Activated naive CD8-positive, alpha-beta T cell treated with anti-CD3 and anti-CD28 coated beads, Interleukin-2, amount 50 U/mL, for 24 hours (primary cell): ENCODE measurements around the gene FOSL2.

Experiments
- ATAC-seq: fragments of 150-1000 bp; cut with Tn5 transposase; one replicate; pipeline ENCODE4 v1.10.0; 2021
- DNase-seq: peaks from one replicate; pipeline ENCODE4 v3.0.0; 2021
- H3K27ac Mint-ChIP-seq: one replicate; pipeline ENCODE4 v1.8.0; 2021; ENCODE audit warnings: mild to moderate bottlenecking, mixed read lengths
- H3K27me3 Mint-ChIP-seq: one replicate; pipeline ENCODE4 v1.8.0; 2021; ENCODE audit warnings: mixed read lengths
- H3K36me3 Mint-ChIP-seq: one replicate; pipeline ENCODE4 v1.8.0; 2021; ENCODE audit warnings: low read depth, mixed read lengths
- H3K4me1 Mint-ChIP-seq: one replicate; pipeline ENCODE4 v1.8.0; 2021; ENCODE audit warnings: mixed read lengths
- H3K4me3 Mint-ChIP-seq: one replicate; pipeline ENCODE4 v1.8.0; 2021; ENCODE audit warnings: mild to moderate bottlenecking, moderate library complexity, mixed read lengths
- H3K9me3 Mint-ChIP-seq: one replicate; pipeline ENCODE4 v1.8.0; 2021; ENCODE audit warnings: mixed read lengths

FOSL2 gene

GRCh38 chr2:28442328-28442727 is 49.7 kb downstream of the FOSL2 start:
- ATAC-seq = no peak
- Mint-ChIP-seq H3K27ac (no peak overlapping the region), H3K9me3 (no peaks in the 10 kb centered on the region), H3K4me3 (no peak overlapping the region), H3K36me3 (no peaks in the 10 kb centered on the region), H3K27me3 (no peaks in the 10 kb centered on the region), H3K4me1 (peaks cover 58% of the 10 kb centered on the region)
- DNase-seq = no peak

GRCh38 chr2:28444956-28445355 is 52.3 kb downstream of the FOSL2 start:
- H3K4me3 Mint-ChIP-seq = no peak overlapping the region
- ATAC-seq (no peak), DNase-seq (no peak)
- H3K27me3 Mint-ChIP-seq = no peaks in the 10 kb centered on the region
- no peak overlapping the region for H3K27ac Mint-ChIP-seq
- no peaks in the 10 kb centered on the region for H3K36me3 Mint-ChIP-seq
- peaks cover 71% of the 10 kb centered on the region for H3K4me1 Mint-ChIP-seq
- H3K9me3 Mint-ChIP-seq = no peaks in the 10 kb centered on the region

- no peaks in the 10 kb centered on the region for H3K36me3 Mint-ChIP-seq
- peak overlapping the region; percentile 43 for H3K4me3 Mint-ChIP-seq
- ATAC-seq = peak; percentile 84
- H3K27ac Mint-ChIP-seq = peak overlapping the region; percentile 70
- peaks cover 78% of the 10 kb centered on the region for H3K4me1 Mint-ChIP-seq
- H3K9me3 Mint-ChIP-seq = no peaks in the 10 kb centered on the region
- DNase-seq = peak; percentile 59
- H3K27me3 Mint-ChIP-seq = no peaks in the 10 kb centered on the region
These were observed 53.0 kb downstream of the FOSL2 start for GRCh38 chr2:28445448-28446258.

- H3K36me3 Mint-ChIP-seq = no peaks in the 10 kb centered on the region
- peak overlapping the region; percentile 70 for H3K27ac Mint-ChIP-seq
- no peak for DNase-seq
- peaks cover 85% of the 10 kb centered on the region for H3K4me1 Mint-ChIP-seq
- no peak overlapping the region for H3K4me3 Mint-ChIP-seq
- no peaks in the 10 kb centered on the region for H3K9me3 Mint-ChIP-seq
- ATAC-seq = no peak
- H3K27me3 Mint-ChIP-seq = no peaks in the 10 kb centered on the region
These were observed 53.9 kb downstream of the FOSL2 start for GRCh38 chr2:28446531-28446930.

GRCh38 chr2:28447086-28447485 is 54.4 kb downstream of the FOSL2 start:
- no peak for ATAC-seq
- H3K9me3 Mint-ChIP-seq = no peaks in the 10 kb centered on the region
- no peak for DNase-seq
- peaks cover 80% of the 10 kb centered on the region for H3K4me1 Mint-ChIP-seq
- H3K4me3 Mint-ChIP-seq = no peak overlapping the region
- H3K36me3 Mint-ChIP-seq = no peaks in the 10 kb centered on the region
- no peaks in the 10 kb centered on the region for H3K27me3 Mint-ChIP-seq
- peak overlapping the region; percentile 35 for H3K27ac Mint-ChIP-seq

GRCh38 chr2:28447943-28448792 is 55.5 kb downstream of the FOSL2 start:
- Mint-ChIP-seq H3K27me3 (no peaks in the 10 kb centered on the region), H3K36me3 (no peaks in the 10 kb centered on the region), H3K4me3 (no peak overlapping the region), H3K27ac (peak overlapping the region; percentile 80), H3K4me1 (peaks cover 78% of the 10 kb centered on the region), H3K9me3 (no peaks in the 10 kb centered on the region)
- ATAC-seq (no peak), DNase-seq (no peak)

GRCh38 chr2:28448793-28449100 is 56.1 kb downstream of the FOSL2 start:
- no peaks in the 10 kb centered on the region for H3K36me3 Mint-ChIP-seq
- no peaks in the 10 kb centered on the region for H3K27me3 Mint-ChIP-seq
- ATAC-seq = no peak
- peak overlapping the region; percentile 17 for H3K4me3 Mint-ChIP-seq
- H3K9me3 Mint-ChIP-seq = no peaks in the 10 kb centered on the region
- DNase-seq = no peak
- peaks cover 76% of the 10 kb centered on the region for H3K4me1 Mint-ChIP-seq
- peak overlapping the region; percentile 80 for H3K27ac Mint-ChIP-seq

GRCh38 chr2:28449126-28449487 is 56.4 kb downstream of the FOSL2 start:
- Mint-ChIP-seq H3K27ac (peak overlapping the region; percentile 91), H3K4me1 (peaks cover 76% of the 10 kb centered on the region), H3K27me3 (no peaks in the 10 kb centered on the region), H3K4me3 (peak overlapping the region; percentile 32), H3K36me3 (no peaks in the 10 kb centered on the region), H3K9me3 (no peaks in the 10 kb centered on the region)
- ATAC-seq (no peak), DNase-seq (no peak)

GRCh38 chr2:28449488-28450395 is 57.1 kb downstream of the FOSL2 start:
- Mint-ChIP-seq H3K27me3 (no peaks in the 10 kb centered on the region), H3K4me3 (peak overlapping the region; percentile 32), H3K4me1 (peaks cover 71% of the 10 kb centered on the region), H3K9me3 (no peaks in the 10 kb centered on the region), H3K27ac (peak overlapping the region; percentile 91), H3K36me3 (no peaks in the 10 kb centered on the region)
- DNase-seq (peak; percentile 84), ATAC-seq (peak; percentile 73)

- Mint-ChIP-seq H3K9me3 (no peaks in the 10 kb centered on the region), H3K27me3 (no peaks in the 10 kb centered on the region)
These were observed 58.4 kb downstream of the FOSL2 start for GRCh38 chr2:28450901-28451565.

GRCh38 chr2:28451793-28452533 is 59.3 kb downstream of the FOSL2 start:
- ATAC-seq = peak; percentile 0
- no peak for DNase-seq
- Mint-ChIP-seq H3K36me3 (no peaks in the 10 kb centered on the region), H3K27me3 (no peaks in the 10 kb centered on the region), H3K4me3 (no peak overlapping the region), H3K4me1 (peaks cover 49% of the 10 kb centered on the region), H3K27ac (no peak overlapping the region), H3K9me3 (no peaks in the 10 kb centered on the region)

More at GRCh38 chr2:28450901-28451565, 58.4 kb downstream of the FOSL2 start:
- H3K4me1 Mint-ChIP-seq = peaks cover 58% of the 10 kb centered on the region
- H3K4me3 Mint-ChIP-seq = no peak overlapping the region
- no peak for ATAC-seq
- no peaks in the 10 kb centered on the region for H3K36me3 Mint-ChIP-seq
- DNase-seq = no peak
- no peak overlapping the region for H3K27ac Mint-ChIP-seq

- H3K27me3 Mint-ChIP-seq = no peaks in the 10 kb centered on the region
- no peaks in the 10 kb centered on the region for H3K9me3 Mint-ChIP-seq
- H3K4me3 Mint-ChIP-seq = no peak overlapping the region
- H3K27ac Mint-ChIP-seq = no peak overlapping the region
- H3K4me1 Mint-ChIP-seq = peaks cover 42% of the 10 kb centered on the region
- DNase-seq (peak; percentile 90), ATAC-seq (peak; percentile 67)
- no peaks in the 10 kb centered on the region for H3K36me3 Mint-ChIP-seq
These were observed 60.0 kb downstream of the FOSL2 start for GRCh38 chr2:28452534-28453081.

GRCh38 chr2:28453396-28453795 is 60.7 kb downstream of the FOSL2 start:
- Mint-ChIP-seq H3K9me3 (no peaks in the 10 kb centered on the region), H3K27ac (peak overlapping the region; percentile 3), H3K4me1 (peaks cover 34% of the 10 kb centered on the region), H3K27me3 (no peaks in the 10 kb centered on the region), H3K36me3 (no peaks in the 10 kb centered on the region), H3K4me3 (no peak overlapping the region)
- ATAC-seq = no peak
- no peak for DNase-seq
